Measurements from ENCODE around the gene SPEN. TPM values are rescaled to one million over a fixed set of nuclear protein-coding genes. Genes with fewer than 3 reads are reported as not detected.
A peak's percentile ranks its signal among the peaks of the same experiment; 100 is the strongest.

SPEN gene
- total RNA-seq, 4 donors from 2014 or later = 18.8 to 104 (median 73.8) TPM

GRCh38 chr1:15941899-15942660 is 94.6 kb downstream of the SPEN start:
- Histone ChIP-seq H3K27ac (no peak overlapping the region), H3K36me3 (no peaks in the 10 kb centered on the region)
- no peak for DNase-seq

GRCh38 chr1:15942661-15943327 is 95.3 kb downstream of the SPEN start:
- peak in 1 of 2 donors; percentile 9 for DNase-seq
- Histone ChIP-seq H3K4me3 (no peak overlapping the region), H3K9me3 (no peaks in the 10 kb centered on the region), H3K36me3 (no peaks in the 10 kb centered on the region), H3K4me1 (no peaks in the 10 kb centered on the region), H3K27me3 (no peaks in the 10 kb centered on the region), H3K27ac (no peak overlapping the region)
- intact Hi-C loops (cut with DNase I; ENCODE audit: low total_unique reads) = no loop called here
- TF ChIP-seq CTCF (IDR thresholded peaks at IDR 0.05) (no peak), POLR2A (IDR thresholded peaks at IDR 0.05) (no peak)

More at GRCh38 chr1:15941899-15942660, 94.6 kb downstream of the SPEN start:
- no peak overlapping the region for H3K4me3 ChIP-seq
- H3K27me3 ChIP-seq = no peaks in the 10 kb centered on the region
- H3K9me3 ChIP-seq = no peaks in the 10 kb centered on the region
- TF ChIP-seq POLR2A (IDR thresholded peaks at IDR 0.05) = no peak
- TF ChIP-seq CTCF (IDR thresholded peaks at IDR 0.05) = no peak
- no peaks in the 10 kb centered on the region for H3K4me1 ChIP-seq
- intact Hi-C loops (cut with DNase I; ENCODE audit: low total_unique reads) = no loop called here

GRCh38 chr1:15943328-15943991 is 96.0 kb downstream of the SPEN start:
- Histone ChIP-seq H3K9me3 (no peaks in the 10 kb centered on the region), H3K36me3 (no peaks in the 10 kb centered on the region), H3K4me3 (no peak overlapping the region), H3K4me1 (no peaks in the 10 kb centered on the region), H3K27ac (no peak overlapping the region), H3K27me3 (no peaks in the 10 kb centered on the region)
- TF ChIP-seq CTCF (IDR thresholded peaks at IDR 0.05) = no peak
- no peak for TF ChIP-seq POLR2A (IDR thresholded peaks at IDR 0.05)
- intact Hi-C loops (cut with DNase I; ENCODE audit: low total_unique reads) = no loop called here
- peak in 1 of 2 donors; percentile 18 for DNase-seq

GRCh38 chr1:15943992-15944307 is 96.4 kb downstream of the SPEN start:
- peak in 1 of 2 donors; percentile 16 for DNase-seq

More at GRCh38 chr1:15943992-15944307, 96.4 kb downstream of the SPEN start:
- H3K27ac ChIP-seq = no peak overlapping the region
- H3K9me3 ChIP-seq = no peaks in the 10 kb centered on the region
- H3K4me3 ChIP-seq = no peak overlapping the region
- no peaks in the 10 kb centered on the region for H3K27me3 ChIP-seq
- H3K4me1 ChIP-seq = no peaks in the 10 kb centered on the region
- TF ChIP-seq CTCF (IDR thresholded peaks at IDR 0.05) (no peak), POLR2A (IDR thresholded peaks at IDR 0.05) (no peak)
- intact Hi-C loops (cut with DNase I; ENCODE audit: low total_unique reads) = no loop called here
- H3K36me3 ChIP-seq = no peaks in the 10 kb centered on the region

Measured in uterus (tissue), 4 donors.